GM18951 (cell line): ENCODE data around the gene POU2F3.
"Not testable (repeated sequence)": the region's sequence is repeated elsewhere in the genome, so short reads cannot be mapped to it uniquely, and the experiment has no call there.

Source experiments
- POLR2A ChIP-seq: IDR thresholded peaks from 4 replicates; pipeline ENCODE4 v1.6.1; 2011; ENCODE audit warnings: mild to moderate bottlenecking; ENCODE audit not compliant: insufficient read length, insufficient read depth; ENCODE audit errors: extremely low read depth
- in situ Hi-C: fragments of 300-500 bp; cut with MboI; formaldehyde crosslinking; loops from one replicate; pipeline ENCODE4 v1.12.0; 2022; ENCODE audit warnings: low sequenced_read_pairs, mixed read lengths, inconsistent platforms; ENCODE audit not compliant: unreplicated experiment

POU2F3 gene

DNA sequence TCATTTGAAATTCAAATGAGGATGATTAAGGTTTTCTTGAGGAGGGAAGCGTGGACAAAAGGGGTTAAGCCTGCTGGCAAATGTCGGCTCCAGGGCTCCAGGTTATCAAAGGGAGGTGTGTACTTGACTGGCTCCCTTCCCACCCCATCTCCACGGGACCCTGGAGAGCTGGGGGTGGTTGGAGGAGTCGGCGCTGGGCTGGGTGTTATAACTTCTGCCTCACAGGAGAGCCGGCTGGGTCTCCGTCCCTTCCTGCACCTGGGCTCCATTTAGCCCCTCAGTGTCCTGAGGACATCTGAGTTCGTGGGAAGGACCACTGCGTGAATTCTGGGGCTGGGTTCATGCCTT, 15.6 kb downstream of the POU2F3 start:
- TF ChIP-seq POLR2A: peak; percentile 29
- in situ Hi-C loops: no loop called here

- TF ChIP-seq POLR2A: no peak
- in situ Hi-C loops: no loop called here
These were observed 16.2 kb downstream of the POU2F3 start for GRCh38 chr11:120256178-120256577.

DNA sequence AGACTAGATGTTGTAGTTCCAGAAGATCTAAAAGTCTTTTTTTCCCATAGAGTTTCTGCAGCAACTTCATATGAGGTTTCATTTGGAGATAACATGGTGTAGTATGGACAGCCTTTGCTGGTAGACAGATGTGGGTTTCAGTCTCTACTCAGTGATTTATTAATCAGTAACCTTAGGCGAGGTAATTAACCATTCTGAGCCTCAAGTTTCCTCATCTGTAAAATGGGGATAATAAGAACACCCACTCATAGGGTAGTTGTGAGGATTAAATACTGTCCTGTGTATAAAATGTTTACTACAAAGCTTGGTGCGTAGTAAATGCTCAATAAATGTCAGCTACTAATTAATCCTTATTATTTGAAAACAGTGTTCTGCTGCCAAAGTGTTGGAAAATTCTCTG, 16.8 kb downstream of the POU2F3 start:
- in situ Hi-C loops: no loop called here

GRCh38 chr11:120257346-120257745, 17.4 kb downstream of the POU2F3 start:
- in situ Hi-C loops: no loop called here
- no peak for TF ChIP-seq POLR2A

More for the DNA sequence above, 16.8 kb downstream of the POU2F3 start:
- TF ChIP-seq POLR2A: no peak

GRCh38 chr11:120258661-120259060, 18.7 kb downstream of the POU2F3 start:
- in situ Hi-C loops: no loop called here
- TF ChIP-seq POLR2A: no peak

DNA sequence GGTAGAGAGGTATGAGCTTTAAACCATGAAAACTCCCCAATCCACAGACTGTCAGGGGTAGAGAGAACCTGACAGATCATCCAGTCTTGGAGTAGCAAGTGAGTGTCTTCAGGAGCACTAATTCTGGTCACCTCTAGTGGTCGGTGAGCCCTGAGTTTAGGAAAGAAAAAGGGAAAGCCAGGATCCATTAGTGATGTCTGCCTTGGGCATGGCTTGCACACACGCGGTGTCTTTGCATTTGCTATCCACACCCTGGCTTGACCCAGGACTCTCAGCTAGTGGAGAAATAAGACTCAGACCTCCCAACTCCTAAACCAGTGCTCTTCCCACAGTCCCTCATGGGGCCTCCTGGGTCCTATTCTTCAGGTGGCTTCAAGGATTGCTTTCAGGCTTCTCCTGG, 19.3 kb downstream of the POU2F3 start:
- TF ChIP-seq POLR2A: no peak
- in situ Hi-C loops: no loop called here

DNA sequence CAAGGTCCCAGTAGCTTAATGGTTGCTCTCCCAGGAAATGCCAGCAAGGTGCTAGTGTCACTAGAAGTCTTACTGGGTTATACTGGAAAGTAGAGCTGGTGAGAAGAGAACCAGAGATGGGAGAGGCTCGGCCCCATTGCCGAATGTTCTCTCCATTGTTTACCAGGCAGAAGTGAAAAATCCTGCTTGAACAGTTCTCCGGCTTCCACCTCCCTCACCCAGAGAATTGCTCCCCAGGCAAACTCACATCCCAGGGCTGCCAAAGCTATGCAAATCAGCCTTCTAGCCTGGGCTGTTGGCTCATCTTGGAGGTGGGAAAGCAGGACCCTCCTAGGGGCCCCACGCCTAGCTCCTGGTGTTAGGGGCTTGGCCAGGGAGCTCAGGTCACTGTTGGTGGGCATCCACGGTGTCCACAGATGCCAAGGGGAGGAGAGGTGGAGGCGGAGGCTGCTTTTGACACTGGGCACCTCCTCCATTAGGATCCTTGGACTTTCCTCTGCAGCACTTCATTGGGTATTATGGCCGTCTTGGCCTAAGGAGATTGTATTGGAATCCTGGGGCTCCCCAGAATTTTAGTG, 20.1 kb downstream of the POU2F3 start:
- in situ Hi-C loops: no loop called here
- TF ChIP-seq POLR2A: no peak

DNA sequence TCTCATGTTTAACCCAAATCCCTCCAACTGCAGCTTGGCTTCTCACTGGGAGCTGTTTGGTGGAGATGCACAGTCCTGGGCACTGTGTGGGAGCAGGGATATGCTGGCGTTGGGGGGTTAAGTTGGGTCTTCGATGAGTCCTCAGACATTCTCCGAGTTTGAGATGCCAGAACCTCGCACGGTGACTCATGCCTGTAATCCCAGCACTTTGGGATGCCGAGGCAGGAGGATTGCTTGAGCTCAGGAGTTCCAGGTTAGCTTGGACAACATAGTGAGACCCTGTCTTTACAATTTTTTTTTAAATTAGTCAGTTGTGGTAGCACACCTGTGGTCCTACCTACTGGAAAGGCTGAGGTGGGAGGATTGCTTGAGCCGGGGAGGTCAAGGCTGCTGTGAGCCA, 20.7 kb downstream of the POU2F3 start:
- in situ Hi-C loops: no loop called here
- TF ChIP-seq POLR2A: no peak

- in situ Hi-C loops: no loop called here
- TF ChIP-seq POLR2A: no peak
These were observed 21.4 kb downstream of the POU2F3 start for GRCh38 chr11:120261321-120261720.

- TF ChIP-seq POLR2A: no peak
- in situ Hi-C loops: no loop called here
These were observed 22.0 kb downstream of the POU2F3 start for GRCh38 chr11:120261931-120262330.

DNA sequence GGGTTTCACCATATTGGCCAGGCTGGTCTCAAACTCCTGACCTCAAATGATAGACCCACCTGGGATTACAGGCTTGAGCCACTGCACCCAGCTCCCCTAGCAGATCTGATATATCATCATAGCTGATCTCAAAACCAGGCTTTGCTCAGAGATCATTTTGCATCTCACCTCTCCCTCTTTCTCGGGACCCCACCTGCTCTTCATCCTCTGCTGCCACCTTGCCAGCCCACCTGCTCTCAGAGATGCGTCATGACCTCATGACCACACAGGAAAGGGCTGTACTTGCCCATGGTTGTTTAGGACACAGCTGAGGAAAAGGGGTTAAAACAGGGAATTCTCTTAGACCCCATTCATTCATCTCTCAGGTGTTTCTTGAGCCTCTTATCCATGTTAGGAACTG, 27.4 kb downstream of the POU2F3 start:
- in situ Hi-C loops: no loop called here
- TF ChIP-seq POLR2A: no peak

DNA sequence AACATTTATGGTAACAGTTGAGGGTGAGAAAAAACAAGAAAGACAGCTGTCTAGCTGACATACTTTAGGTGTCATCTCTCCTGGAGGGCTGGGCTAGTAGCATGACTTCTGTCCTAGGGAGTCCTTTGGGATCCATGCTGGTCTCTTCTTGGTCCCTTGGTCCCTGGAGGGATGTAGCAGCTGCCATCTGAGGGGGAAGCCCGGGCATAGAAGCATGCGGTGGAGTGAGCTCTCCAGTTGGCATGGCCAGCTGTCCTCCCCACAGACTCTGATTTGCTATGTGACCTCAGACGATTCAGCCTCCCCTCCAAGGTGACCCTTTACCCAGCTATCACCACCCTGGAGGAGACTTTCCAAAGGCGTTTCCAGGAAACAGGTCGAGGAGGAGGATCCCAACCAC, 28.7 kb downstream of the POU2F3 start:
- no peak for TF ChIP-seq POLR2A
- in situ Hi-C loops: no loop called here

GRCh38 chr11:120270386-120270785, 30.4 kb downstream of the POU2F3 start:
- in situ Hi-C loops: no loop called here
- no peak for TF ChIP-seq POLR2A

- TF ChIP-seq POLR2A: no peak
- in situ Hi-C loops: no loop called here
These were observed 31.7 kb downstream of the POU2F3 start for GRCh38 chr11:120271672-120272071.

DNA sequence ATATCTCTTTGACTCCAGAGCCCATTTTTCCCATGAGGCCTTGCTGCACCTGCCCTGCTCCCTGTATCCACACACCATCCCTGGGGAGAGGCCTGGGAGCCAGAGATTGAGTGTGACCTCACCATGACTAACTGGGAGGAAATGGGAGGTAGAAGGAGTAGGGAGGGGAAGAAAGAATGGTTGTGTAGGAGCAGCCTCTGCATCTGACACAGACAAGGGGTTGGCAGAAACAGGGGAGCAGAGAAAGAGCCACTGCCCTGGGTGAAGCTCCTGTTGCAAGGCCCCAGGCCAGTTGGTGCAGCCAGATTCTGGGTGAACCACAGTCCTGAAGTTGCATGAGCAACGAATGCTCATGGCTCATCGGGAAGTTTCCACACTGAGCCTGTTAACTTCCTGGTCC, 32.4 kb downstream of the POU2F3 start:
- in situ Hi-C loops: no loop called here
- no peak for TF ChIP-seq POLR2A

- in situ Hi-C loops: no loop called here
- TF ChIP-seq POLR2A: no peak
These were observed 33.5 kb downstream of the POU2F3 start for GRCh38 chr11:120273432-120273831.

GRCh38 chr11:120273956-120274355, 34.0 kb downstream of the POU2F3 start:
- in situ Hi-C loops: not testable (repeated sequence)
